Lower leg skin (tissue), 3 donors: ENCODE results near the gene FBXW5.

Source experiments
- POLR2A ChIP-seq, 2 donors: fragments of 450-650 bp; IDR thresholded peaks; one replicate each; pipeline ENCODE4 v1.6.1; 2016 to 2017; ENCODE audit warnings: antibody characterized with exemption in 2 of 2, mild to moderate bottlenecking in 1 of 2, moderate library complexity in 1 of 2
- TF ChIP-seq, protein P1 (sequence below), 3 donors: fragments of 450-650 bp; IDR thresholded peaks; one replicate each; pipeline ENCODE4 v1.5.1; 2016; ENCODE audit warnings: antibody characterized with exemption in 3 of 3, mild to moderate bottlenecking in 3 of 3, moderate library complexity in 2 of 3

- TF ChIP-seq POLR2A (IDR thresholded peaks at IDR 0.05), result no peak
- TF ChIP-seq, protein P1, sequence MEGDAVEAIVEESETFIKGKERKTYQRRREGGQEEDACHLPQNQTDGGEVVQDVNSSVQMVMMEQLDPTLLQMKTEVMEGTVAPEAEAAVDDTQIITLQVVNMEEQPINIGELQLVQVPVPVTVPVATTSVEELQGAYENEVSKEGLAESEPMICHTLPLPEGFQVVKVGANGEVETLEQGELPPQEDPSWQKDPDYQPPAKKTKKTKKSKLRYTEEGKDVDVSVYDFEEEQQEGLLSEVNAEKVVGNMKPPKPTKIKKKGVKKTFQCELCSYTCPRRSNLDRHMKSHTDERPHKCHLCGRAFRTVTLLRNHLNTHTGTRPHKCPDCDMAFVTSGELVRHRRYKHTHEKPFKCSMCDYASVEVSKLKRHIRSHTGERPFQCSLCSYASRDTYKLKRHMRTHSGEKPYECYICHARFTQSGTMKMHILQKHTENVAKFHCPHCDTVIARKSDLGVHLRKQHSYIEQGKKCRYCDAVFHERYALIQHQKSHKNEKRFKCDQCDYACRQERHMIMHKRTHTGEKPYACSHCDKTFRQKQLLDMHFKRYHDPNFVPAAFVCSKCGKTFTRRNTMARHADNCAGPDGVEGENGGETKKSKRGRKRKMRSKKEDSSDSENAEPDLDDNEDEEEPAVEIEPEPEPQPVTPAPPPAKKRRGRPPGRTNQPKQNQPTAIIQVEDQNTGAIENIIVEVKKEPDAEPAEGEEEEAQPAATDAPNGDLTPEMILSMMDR (IDR thresholded peaks at IDR 0.05), result no peak
Observed at GRCh38 chr9:136962163-136962562, 17.6 kb upstream of the FBXW5 start.
